PC-3 (cell line): Measurements from ENCODE around the gene PLXNA1. TPM values are rescaled to one million over a fixed set of nuclear protein-coding genes. Genes with fewer than 3 reads are reported as not detected.

ENCODE experiments used
- ATAC-seq: fragments of 200-7000 bp; cut with Tn5 transposase; 2 replicates; pipeline ENCODE4 v1.9.1; 2020; ENCODE audit warnings: mild to moderate bottlenecking, moderate library complexity
- BruUV-seq: library from RNA; stranded (reverse); fragments of 400-500 nt; replicated peaks from 2 replicates; lab custom pipeline; 2021; lab: Mats Ljungman, UMichigan
- CTCF ChIA-PET: fragments of 300-600 bp; sonication (Branson Sonifier 250); formaldehyde crosslinking; loops from one replicate; lab custom pipeline; 2022; ENCODE audit warnings: antibody characterized with exemption; lab: Charles Lee
- POLR2A ChIA-PET: fragments of 300-600 bp; sonication (Branson Sonifier 250); formaldehyde crosslinking; loops from one replicate; lab custom pipeline; 2022; ENCODE audit warnings: antibody characterized with exemption; ENCODE audit not compliant: unreplicated experiment; lab: Charles Lee
- DNase-seq: peaks from one replicate; pipeline ENCODE4 v3.0.0-alpha.2; 2015
- H2AFZ ChIP-seq: fragments of 300-600 bp; sonication (generic); 2 replicates; pipeline ENCODE4 v1.6.0; 2016; ENCODE audit warnings: antibody characterized with exemption, low read length
- H3F3A ChIP-seq: fragments of 300-600 bp; sonication (generic); one replicate; pipeline ENCODE4 v1.6.0; 2017; ENCODE audit warnings: antibody characterized with exemption, low read length, control low read depth, mild to moderate bottlenecking; ENCODE audit not compliant: unreplicated experiment
- H3K27ac ChIP-seq: fragments of 300-600 bp; sonication (generic); 2 replicates; pipeline ENCODE4 v1.5.1; 2016; ENCODE audit warnings: mild to moderate bottlenecking, low read length
- H3K27me3 ChIP-seq: fragments of 300-600 bp; sonication (generic); 2 replicates; pipeline ENCODE4 v1.6.1; 2016; ENCODE audit warnings: low read length, mixed read lengths
- H3K36me3 ChIP-seq: fragments of 300-600 bp; sonication (generic); 2 replicates; pipeline ENCODE4 v1.6.1; 2016; ENCODE audit warnings: low read depth, mixed run types, low read length, mixed read lengths
- H3K4me1 ChIP-seq: fragments of 300-600 bp; sonication (generic); 2 replicates; pipeline ENCODE4 v1.5.1; 2016; ENCODE audit warnings: low read length; ENCODE audit not compliant: insufficient read depth
- H3K4me2 ChIP-seq: fragments of 300-600 bp; sonication (generic); 2 replicates; pipeline ENCODE4 v1.6.0; 2016; ENCODE audit warnings: low read length
- H3K4me3 ChIP-seq: fragments of 300-600 bp; sonication (generic); 2 replicates; pipeline ENCODE4 v1.5.1; 2016; ENCODE audit warnings: mild to moderate bottlenecking, low read length, mixed read lengths
- H3K79me2 ChIP-seq: fragments of 300-600 bp; sonication (generic); 2 replicates; pipeline ENCODE4 v1.6.1; 2017; ENCODE audit warnings: low read length, mixed read lengths
- H3K9ac ChIP-seq: fragments of 300-600 bp; sonication (generic); 2 replicates; pipeline ENCODE4 v1.6.0; 2016; ENCODE audit warnings: mild to moderate bottlenecking, low read length
- H3K9me2 ChIP-seq: fragments of 300-600 bp; sonication (generic); replicated peaks from 2 replicates; pipeline ENCODE4 v1.6.1; 2016; ENCODE audit warnings: mixed run types, low read length, mixed read lengths
- H3K9me3 ChIP-seq: fragments of 300-600 bp; sonication (generic); 2 replicates; pipeline ENCODE4 v1.6.1; 2016; ENCODE audit warnings: low read length, mixed read lengths
- H4K20me1 ChIP-seq: fragments of 300-600 bp; sonication (generic); 2 replicates; pipeline ENCODE4 v1.6.1; 2016; ENCODE audit warnings: low read length, mixed read lengths
- CTCF ChIP-seq: fragments of 300-600 bp; sonication (generic); conservative IDR thresholded peaks from 2 replicates; pipeline ENCODE4 v1.5.1; 2017; ENCODE audit warnings: antibody characterized with exemption, low read depth, mild to moderate bottlenecking, low read length
- EZH2 ChIP-seq: fragments of 300-600 bp; sonication (generic); IDR thresholded peaks from one replicate; pipeline ENCODE4 v1.6.1; 2017; ENCODE audit warnings: antibody characterized with exemption, mild to moderate bottlenecking, low read length; ENCODE audit not compliant: unreplicated experiment
- EZH2phosphoT487 ChIP-seq: fragments of 300-600 bp; sonication (generic); IDR thresholded peaks from 2 replicates; pipeline ENCODE4 v1.6.1; 2018; ENCODE audit warnings: mild to moderate bottlenecking, antibody characterized with exemption, low read length, borderline replicate concordance
- intact Hi-C: fragments of 100-400 bp; cut with micrococcal nuclease; formaldehyde crosslinking; loops from 2 replicates; pipeline ENCODE4 v1.9.0; 2023
- total RNA-seq: library from RNA; depleted of rRNA; stranded (reverse); fragments of >200 nt; gene quantifications from 2 replicates; pipeline ENCODE4 v1.2.3, GENCODE V29; 2014

PLXNA1 gene
- total RNA-seq, 1 experiment from 2014 or later, result 30.0 TPM

DNA sequence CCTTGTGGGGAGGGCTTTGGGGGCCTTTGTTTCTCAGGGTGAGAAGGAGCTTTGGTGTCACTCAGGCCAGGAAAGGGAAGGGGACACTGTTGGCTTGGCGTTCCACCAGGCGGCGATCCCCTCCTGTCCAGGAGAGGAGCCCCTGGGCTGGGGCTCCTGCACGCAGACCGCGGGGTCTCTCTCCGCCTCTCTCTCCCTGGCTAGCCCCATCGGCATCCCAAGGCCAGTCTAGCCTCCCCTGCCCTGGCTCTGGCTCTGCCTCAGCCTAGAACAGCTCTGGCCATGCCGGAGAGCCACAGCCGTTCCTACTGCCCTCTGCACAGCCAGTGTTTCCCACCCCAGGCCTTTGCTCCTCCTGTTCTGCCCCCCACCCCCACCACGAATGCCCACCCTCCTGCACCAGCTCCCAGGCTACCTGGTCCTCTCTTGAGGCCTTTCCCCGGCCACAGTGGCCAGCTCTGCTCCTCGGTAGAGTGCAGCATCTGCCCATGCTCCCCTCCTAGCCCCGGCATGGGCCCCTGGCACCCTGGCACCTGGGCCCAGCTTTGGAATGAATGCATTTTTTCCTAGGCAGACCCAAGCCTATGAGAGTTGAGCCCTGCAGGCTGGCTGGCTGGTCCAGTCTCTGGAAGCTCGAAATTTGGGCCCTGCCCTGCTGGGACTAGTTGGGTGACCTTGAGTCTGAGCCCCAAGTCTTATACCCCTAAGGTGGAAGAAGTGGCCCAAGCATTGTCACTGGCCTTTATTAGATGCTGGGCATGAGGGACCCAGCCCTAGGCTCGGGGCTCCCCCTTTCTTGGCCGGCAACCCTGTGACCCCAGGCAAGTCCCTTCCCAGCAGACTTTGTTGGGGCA is 2.4 kb downstream of the PLXNA1 start:
- Histone ChIP-seq H3K9me3 (no peaks in the 10 kb centered on the region), H2AFZ (no peak overlapping the region), H3K9ac (no peak overlapping the region), H4K20me1 (peaks cover 14% of the 10 kb centered on the region; the same call in 1 of the 2 replicates), H3K79me2 (peaks cover 48% of the 10 kb centered on the region), H3K4me2 (no peak overlapping the region; the same call in 1 of the 2 replicates), H3K36me3 (no peaks in the 10 kb centered on the region), H3K4me1 (peaks cover 7% of the 10 kb centered on the region), H3K4me3 (no peak overlapping the region), H3K9me2 (no peaks in the 10 kb centered on the region), H3K27ac (no peak overlapping the region), H3K27me3 (no peaks in the 10 kb centered on the region), H3F3A (no peaks in the 10 kb centered on the region)
- CTCF ChIA-PET, result no interaction called here
- intact Hi-C loops, result no loop called here
- no peak for TF ChIP-seq EZH2phosphoT487
- no peak for TF ChIP-seq EZH2
- no peak for TF ChIP-seq CTCF
- BruUV-seq, result no TSS peak
- DNase-seq (no peak), ATAC-seq (no peak)
- POLR2A ChIA-PET, result no interaction called here

- peaks cover 14% of the 10 kb centered on the region; the same call in 1 of the 2 replicates for H4K20me1 ChIP-seq
- H3K79me2 ChIP-seq, result peaks cover 51% of the 10 kb centered on the region
- H3K4me2 ChIP-seq, result no peak overlapping the region
- H3K27ac ChIP-seq, result no peak overlapping the region
- intact Hi-C loops, result no loop called here
- ChIA-PET POLR2A (no interaction called here), CTCF (no interaction called here)
- H3K4me3 ChIP-seq, result no peak overlapping the region
- TF ChIP-seq CTCF, result no peak
- DNase-seq (no peak), ATAC-seq (no peak)
- no peaks in the 10 kb centered on the region for H3K36me3 ChIP-seq
- H3K9ac ChIP-seq, result no peak overlapping the region
- peaks cover 7% of the 10 kb centered on the region for H3K4me1 ChIP-seq
- H3K9me3 ChIP-seq, result no peaks in the 10 kb centered on the region
- no peaks in the 10 kb centered on the region for H3F3A ChIP-seq
- no TSS peak for BruUV-seq
- no peaks in the 10 kb centered on the region for H3K27me3 ChIP-seq
- no peaks in the 10 kb centered on the region for H3K9me2 ChIP-seq
- H2AFZ ChIP-seq, result no peak overlapping the region
Observed at GRCh38 chr3:126986001-126986400, 3.1 kb downstream of the PLXNA1 start.

DNA sequence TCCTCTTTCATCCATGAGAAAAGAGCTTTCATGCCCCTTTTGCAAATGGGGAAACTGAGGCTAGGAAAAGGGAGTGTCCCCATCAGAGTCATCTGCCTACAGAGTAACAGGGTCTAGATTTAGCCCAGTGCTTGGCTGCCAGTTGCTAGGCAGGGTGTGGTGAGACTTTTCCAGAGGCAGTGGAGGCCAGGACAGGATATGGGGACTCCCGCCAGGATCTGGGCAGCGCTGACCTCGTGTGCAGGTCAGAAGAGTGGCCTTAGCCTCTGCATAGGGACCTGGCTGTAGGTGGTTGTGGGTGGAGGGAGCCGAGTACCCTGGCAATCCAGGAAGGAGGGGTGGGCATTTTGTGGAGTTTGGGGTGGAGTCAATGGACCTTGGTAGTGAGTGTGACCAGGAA is 4.2 kb downstream of the PLXNA1 start:
- H3K9me2 ChIP-seq, result no peaks in the 10 kb centered on the region
- H3K9me3 ChIP-seq, result no peaks in the 10 kb centered on the region
- no peak overlapping the region for H2AFZ ChIP-seq
- no peak overlapping the region for H3K4me3 ChIP-seq
- ATAC-seq (no peak), DNase-seq (no peak)
- H3K4me1 ChIP-seq, result peaks cover 2% of the 10 kb centered on the region
- BruUV-seq, result no TSS peak
- no peak for TF ChIP-seq CTCF
- TF ChIP-seq EZH2phosphoT487, result no peak
- TF ChIP-seq EZH2, result no peak
- no peaks in the 10 kb centered on the region for H3K36me3 ChIP-seq
- ChIA-PET POLR2A (no interaction called here), CTCF (no interaction called here)
- no peak overlapping the region for H3K9ac ChIP-seq
- no peak overlapping the region for H3K27ac ChIP-seq
- no peaks in the 10 kb centered on the region for H3F3A ChIP-seq
- no peaks in the 10 kb centered on the region for H3K27me3 ChIP-seq
- H4K20me1 ChIP-seq, result peaks cover 14% of the 10 kb centered on the region; the same call in 1 of the 2 replicates
- no peak overlapping the region for H3K4me2 ChIP-seq
- intact Hi-C loops, result no loop called here
- H3K79me2 ChIP-seq, result peaks cover 51% of the 10 kb centered on the region
